HG03439 (cell line): Measurements from ENCODE around the gene SLC19A1.

Experiments used
- ATAC-seq: cut with Tn5 transposase; IDR thresholded peaks from one replicate; pipeline ENCODE4 v1.9.1; 2021; ENCODE audit warnings: mild to moderate bottlenecking, moderate library complexity; ENCODE audit not compliant: unreplicated experiment

The SLC19A1 gene

GRCh38 chr21:45522986-45523385 lies 19.3 kb downstream of the SLC19A1 start:
- no peak for ATAC-seq

GRCh38 chr21:45522381-45522780 lies 19.9 kb downstream of the SLC19A1 start:
- no peak for ATAC-seq

- ATAC-seq = no peak
Measured at GRCh38 chr21:45521241-45521640, 21.0 kb downstream of the SLC19A1 start.

GRCh38 chr21:45519182-45519581 lies 23.1 kb downstream of the SLC19A1 start:
- no peak for ATAC-seq

GRCh38 chr21:45518742-45519141 lies 23.5 kb downstream of the SLC19A1 start:
- no peak for ATAC-seq

- no peak for ATAC-seq
Measured at GRCh38 chr21:45517249-45518065, 24.8 kb downstream of the SLC19A1 start.

DNA sequence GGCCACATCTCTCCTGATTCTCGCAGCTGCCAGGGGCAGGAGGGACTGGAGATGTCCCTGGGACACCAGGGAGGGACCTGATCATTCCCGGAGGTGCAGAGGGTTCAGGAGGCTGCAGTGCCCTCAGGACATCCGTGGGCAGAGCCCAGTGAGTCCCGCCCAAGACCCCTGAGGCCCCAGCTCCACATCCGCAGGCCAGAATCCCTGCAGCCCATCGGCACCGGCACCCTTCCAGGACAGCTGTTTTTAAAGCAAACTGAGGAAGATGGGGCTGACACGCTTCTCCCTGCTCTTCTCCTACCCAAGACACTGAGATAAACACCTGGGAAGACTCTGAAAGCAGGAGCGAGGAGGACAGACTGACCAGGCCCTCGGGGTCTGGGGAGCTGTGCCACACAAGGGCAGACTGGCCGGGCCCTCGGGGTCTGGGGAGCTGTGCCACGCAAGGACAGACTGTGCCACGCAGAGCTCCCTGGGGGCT lies 25.5 kb downstream of the SLC19A1 start:
- no peak for ATAC-seq

GRCh38 chr21:45516071-45516670 lies 26.1 kb downstream of the SLC19A1 start:
- ATAC-seq = no peak

- ATAC-seq = no peak
Measured at GRCh38 chr21:45515241-45516061, 26.8 kb downstream of the SLC19A1 start.

- no peak for ATAC-seq
Measured at GRCh38 chr21:45514311-45515021, 27.8 kb downstream of the SLC19A1 start.

DNA sequence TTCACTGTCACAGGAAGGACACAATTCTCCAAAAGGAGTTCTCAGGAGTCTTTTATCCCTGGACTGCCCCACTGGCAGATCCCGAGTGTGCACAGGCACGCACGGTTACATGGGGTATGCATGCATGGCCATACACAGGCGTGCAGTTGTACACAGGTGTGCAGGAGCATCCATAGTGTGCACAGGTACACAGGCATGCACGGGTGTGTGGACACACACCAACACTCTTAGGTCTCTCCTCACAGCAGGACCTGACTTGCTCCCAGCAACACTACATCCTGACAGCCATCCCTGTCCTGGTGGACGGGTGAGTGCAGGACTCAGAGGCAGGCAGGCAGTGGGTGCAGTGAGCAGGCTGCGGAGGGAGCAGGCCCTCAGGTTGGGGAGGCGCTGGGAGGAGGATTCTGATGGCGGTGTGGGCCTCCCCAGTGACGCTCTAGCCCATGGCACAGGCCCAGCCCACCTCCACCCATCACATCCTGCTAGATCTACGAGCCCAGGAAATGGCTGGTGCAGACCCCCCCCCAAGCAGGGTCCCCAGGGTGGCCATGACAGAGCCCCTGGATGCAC lies 28.4 kb downstream of the SLC19A1 start:
- no peak for ATAC-seq

DNA sequence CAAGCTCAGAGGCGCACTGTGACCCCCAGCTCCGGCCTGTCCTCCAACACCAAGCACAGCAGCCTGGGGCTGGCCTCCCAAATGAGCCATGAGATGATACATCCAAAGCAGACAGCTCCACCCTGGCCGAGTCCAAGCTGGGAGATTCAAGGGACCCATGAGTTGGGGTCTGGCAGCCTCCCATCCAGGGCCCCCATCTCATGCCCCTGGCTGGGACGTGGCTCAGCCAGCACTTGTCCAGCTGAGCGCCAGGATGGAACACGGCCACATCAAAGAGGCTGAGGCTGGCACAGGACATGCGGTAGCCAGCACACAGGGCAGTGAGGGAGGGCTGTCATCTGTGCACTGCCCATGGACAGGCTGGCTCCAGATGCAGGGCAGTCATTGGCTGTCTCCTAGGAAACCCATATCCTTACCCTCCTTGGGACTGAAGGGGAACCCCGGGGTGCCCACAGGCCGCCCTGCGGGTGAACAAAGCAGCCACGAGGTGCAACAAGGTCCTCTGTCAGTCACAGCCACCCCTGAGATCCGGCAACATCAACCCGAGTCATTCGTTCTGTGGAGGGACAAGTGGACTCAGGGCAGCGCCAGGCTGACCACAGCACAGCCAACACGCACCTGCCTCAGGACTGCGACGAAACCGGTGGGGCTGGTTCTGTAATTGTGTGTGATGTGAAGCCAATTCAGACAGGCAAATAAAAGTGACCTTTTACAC lies 29.1 kb downstream of the SLC19A1 start:
- no peak for ATAC-seq

- ATAC-seq = no peak
Measured at GRCh38 chr21:45512626-45513002, 29.6 kb downstream of the SLC19A1 start.

DNA sequence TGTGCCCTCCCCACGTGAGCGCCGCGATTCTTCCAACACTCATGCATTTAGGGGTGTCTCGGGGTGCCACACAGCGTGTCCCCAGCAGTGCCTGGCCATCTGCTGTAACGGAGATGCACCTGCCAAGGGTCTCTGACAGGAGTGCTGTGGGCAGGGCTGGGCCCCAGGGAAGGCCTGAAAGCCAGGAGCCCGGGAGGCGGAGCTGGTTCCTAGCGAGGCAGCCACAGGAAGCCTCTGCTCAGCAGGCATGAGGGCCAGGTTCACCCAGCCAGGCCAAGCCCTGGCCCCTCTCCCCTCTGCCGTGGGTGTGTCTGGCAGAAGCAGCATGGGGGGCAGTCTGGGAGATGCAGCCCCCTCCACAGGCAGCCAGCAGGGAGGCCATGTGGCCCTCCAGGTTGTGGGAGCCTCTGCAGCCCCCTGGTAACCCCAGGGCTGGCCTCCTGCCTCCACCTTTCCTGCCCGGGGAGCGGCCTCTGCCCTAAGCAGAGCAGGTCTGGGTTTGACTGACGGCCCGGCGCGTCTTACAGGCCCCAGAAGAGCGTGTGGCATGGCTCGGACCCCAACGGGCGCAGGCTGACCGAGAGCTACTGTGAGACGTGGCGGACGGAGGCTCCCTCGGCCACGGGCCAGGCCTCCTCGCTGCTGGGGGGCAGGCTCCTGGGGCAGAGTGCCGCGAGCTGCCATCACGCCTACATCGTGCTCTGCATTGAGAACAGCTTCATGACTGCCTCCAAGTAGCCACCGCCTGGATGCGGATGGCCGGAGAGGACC lies 30.4 kb downstream of the SLC19A1 start:
- no peak for ATAC-seq

- ATAC-seq = no peak
Measured at GRCh38 chr21:45511007-45511406, 31.2 kb downstream of the SLC19A1 start.

DNA sequence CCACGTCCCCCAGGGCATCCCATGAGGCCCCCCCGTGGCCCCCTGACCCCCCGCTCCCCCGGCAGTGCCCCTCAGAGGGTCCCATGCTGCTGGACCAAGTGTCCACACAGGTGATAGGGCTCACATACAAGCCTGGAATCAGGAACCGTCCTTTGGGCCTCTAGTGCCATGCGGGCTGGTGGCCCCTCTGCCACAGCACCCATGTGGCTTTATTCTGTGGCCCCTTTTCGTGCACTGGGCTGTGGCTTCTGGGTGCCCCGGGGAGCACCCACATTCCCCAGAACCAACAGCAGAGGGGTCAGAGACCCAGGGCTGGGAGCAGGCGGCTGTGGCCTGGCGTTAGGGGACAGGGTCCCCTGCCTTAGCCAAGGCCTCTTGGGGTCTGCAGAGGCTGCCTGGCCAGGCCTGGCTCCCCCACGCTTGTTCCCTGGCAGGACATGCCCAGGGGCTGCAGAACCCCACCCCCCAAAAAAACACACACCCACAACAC lies 31.7 kb downstream of the SLC19A1 start:
- no peak for ATAC-seq

- ATAC-seq = no peak
Measured at GRCh38 chr21:45509566-45510465, 32.4 kb downstream of the SLC19A1 start.
